HepG2 (cell line): Measurements from ENCODE around the gene TAF1D. TPM values are rescaled to one million over a fixed set of nuclear protein-coding genes. Genes with fewer than 3 reads are reported as not detected.
"Not testable (repeated sequence)": the region's sequence is repeated elsewhere in the genome, so short reads cannot be mapped to it uniquely, and the experiment has no call there.

Experiments used
- AKAP8 ChIP-seq: sonication (generic); formaldehyde crosslinking; IDR thresholded peaks from 2 replicates; pipeline ENCODE4 v1.5.1; 2020; ENCODE audit warnings: mild to moderate bottlenecking, missing genetic modification reagents
- ARID4A ChIP-seq: sonication (generic); formaldehyde crosslinking; IDR thresholded peaks from 2 replicates; pipeline ENCODE4 v1.5.0; 2020; ENCODE audit warnings: mild to moderate bottlenecking, missing genetic modification reagents, borderline replicate concordance
- FOXJ3 ChIP-seq: sonication (generic); formaldehyde crosslinking; IDR thresholded peaks from 2 replicates; pipeline ENCODE4 v1.4.0; 2020; ENCODE audit warnings: missing genetic modification reagents, mild to moderate bottlenecking, borderline replicate concordance
- HDAC2 ChIP-seq: sonication (generic); formaldehyde crosslinking; IDR thresholded peaks from 2 replicates; pipeline ENCODE4 v1.4.0; 2020; ENCODE audit warnings: missing genetic modification reagents
- HOXA9 ChIP-seq: sonication (generic); formaldehyde crosslinking; IDR thresholded peaks from 2 replicates; pipeline ENCODE4 v1.8.1; 2022; ENCODE audit warnings: missing genetic modification reagents, mild to moderate bottlenecking, moderate library complexity, borderline replicate concordance
- IKZF5 ChIP-seq: IDR thresholded peaks from 2 replicates; pipeline ENCODE4 v1.6.1; 2018; ENCODE audit warnings: missing genetic modification reagents, mild to moderate bottlenecking, missing compliant biosample characterization
- ISL2 ChIP-seq: sonication (generic); formaldehyde crosslinking; IDR thresholded peaks from 2 replicates; pipeline ENCODE4 v1.5.0; 2020; ENCODE audit warnings: missing genetic modification reagents
- KAT7 ChIP-seq: IDR thresholded peaks from 2 replicates; pipeline ENCODE4 v1.6.1; 2018; ENCODE audit warnings: borderline replicate concordance, missing compliant biosample characterization
- KMT2A ChIP-seq: sonication (generic); formaldehyde crosslinking; IDR thresholded peaks from 2 replicates; pipeline ENCODE4 v1.4.0; 2020; ENCODE audit warnings: missing genetic modification reagents
- LCORL ChIP-seq, 2 experiments: fragments of 450-650 bp in 1 of 2; sonication (generic) in 1 of 2; formaldehyde crosslinking in 1 of 2; IDR thresholded peaks; 2 replicates each; pipeline versions ENCODE4 v1.5.0 to v1.6.1; 2017 to 2020; ENCODE audit warnings: antibody characterized with exemption in 1 of 2, missing genetic modification reagents in 1 of 2
- MAX ChIP-seq: IDR thresholded peaks from 2 replicates; pipeline ENCODE4 v1.6.1; 2012; ENCODE audit warnings: inconsistent platforms
- MED1 ChIP-seq: sonication (generic); formaldehyde crosslinking; IDR thresholded peaks from 2 replicates; pipeline ENCODE4 v1.4.0; 2020; ENCODE audit warnings: missing genetic modification reagents
- PPARG ChIP-seq: conservative IDR thresholded peaks from 2 replicates; pipeline ENCODE4 v1.6.1; 2016; ENCODE audit warnings: missing biosample characterization, missing genetic modification reagents
- RCOR2 ChIP-seq: IDR thresholded peaks from 2 replicates; pipeline ENCODE4 v1.6.1; 2016; ENCODE audit warnings: missing biosample characterization, missing genetic modification reagents
- SIN3A ChIP-seq: IDR thresholded peaks from 2 replicates; pipeline ENCODE4 v1.6.1; 2011; ENCODE audit warnings: low read depth, mild to moderate bottlenecking, control low read depth, low read length, borderline replicate concordance
- SPEN ChIP-seq: sonication (generic); formaldehyde crosslinking; IDR thresholded peaks from 2 replicates; pipeline ENCODE4 v1.5.1; 2020; ENCODE audit warnings: low read depth, mild to moderate bottlenecking, missing genetic modification reagents
- ZBTB39 ChIP-seq: sonication (generic); formaldehyde crosslinking; IDR thresholded peaks from 2 replicates; pipeline ENCODE4 v1.5.0; 2020; ENCODE audit warnings: missing genetic modification reagents
- ZNF652 ChIP-seq: IDR thresholded peaks from 2 replicates; pipeline ENCODE4 v1.6.1; 2016; ENCODE audit warnings: low read depth, borderline replicate concordance
- ZNF781 ChIP-seq: sonication (generic); formaldehyde crosslinking; IDR thresholded peaks from 2 replicates; pipeline ENCODE4 v1.5.1; 2020; ENCODE audit warnings: borderline replicate concordance, mild to moderate bottlenecking, missing genetic modification reagents; ENCODE audit errors: not compliant biosample characterization
- polyA plus RNA-seq, 8 experiments: library from polyadenylated mRNA; depleted of rRNA in 3 of 8; stranded (reverse) in 7 of 8; unstranded in 1 of 8; fragments of >200 nt; fragmentation: Illumina TruSeq in 4 of 8; extraction: Trizol in 4 of 8; gene quantifications; 2 replicates each; pipeline versions ENCODE4 v1.2.1 to v1.2.3, GENCODE V29; 2011 to 2016; ENCODE audit warnings: low read depth in 4 of 8, missing spikeins in 1 of 8, mixed read lengths in 1 of 8; ENCODE audit not compliant: insufficient read depth in 1 of 8
- total RNA-seq, 5 experiments: library from RNA; depleted of rRNA; stranded (reverse); fragments of >200 nt; fragmentation: Illumina TruSeq; extraction: Trizol; gene quantifications; 2 replicates each; pipeline ENCODE4 v1.2.3, GENCODE V29; 2016; ENCODE audit warnings: low read depth in 1 of 5

TAF1D gene
- total and polyA plus RNA-seq, 2 of the 13 experiments (the other 11 are each of a cell fraction or from before 2014, with no cell fraction given): 132 to 207 TPM

GRCh38 chr11:93745005-93745755 is 3.9 kb upstream of the TAF1D start (continued):
- TF ChIP-seq ARID4A (CRISPR knock-in tag) (peak; percentile 73; the same call in 1 of the 2 replicates), KMT2A (CRISPR knock-in tag) (peak; percentile 64; the same call in 1 of the 2 replicates), KAT7 (CRISPR knock-in tag) (peak; percentile 79), ZNF652 (CRISPR knock-in tag) (peak; percentile 47; the same call in 1 of the 2 replicates), HOXA9 (CRISPR knock-in tag) (peak; percentile 39; the same call in 1 of the 2 replicates), MED1 (peak; percentile 74), RCOR2 (CRISPR knock-in tag) (0 out of 2 replicates have a peak, but pooled peaks have one; percentile 35), PPARG (CRISPR knock-in tag) (peak; percentile 45; the same call in 1 of the 2 replicates), LCORL (CRISPR knock-in tag; IDR thresholded peaks at IDR 0.05) (peak; percentile 57; the same call in 1 of the 2 replicates), FOXJ3 (CRISPR knock-in tag) (peak; percentile 47; the same call in 1 of the 2 replicates), ZBTB39 (CRISPR knock-in tag) (peak; percentile 84; the same call in 1 of the 2 replicates), SIN3A (peak; percentile 62; the same call in 1 of the 2 replicates), ISL2 (peak; percentile 60), ZNF781 (CRISPR knock-in tag) (peak; percentile 46), MAX (peak; percentile 54), AKAP8 (CRISPR knock-in tag) (peak; percentile 51; the same call in 1 of the 2 replicates), HDAC2 (CRISPR knock-in tag) (peak; percentile 78), IKZF5 (CRISPR knock-in tag) (0 out of 2 replicates have a peak, but pooled peaks have one; percentile 20), SPEN (CRISPR knock-in tag) (peak; percentile 19)
- TF ChIP-seq LCORL (IDR thresholded peaks at IDR 0.05): not testable (repeated sequence)
